ENCODE measurements around the gene ASIC3.
"Not testable (repeated sequence)": the region's sequence is repeated elsewhere in the genome, so short reads cannot be mapped to it uniquely, and the experiment has no call there.

Gene ASIC3

GRCh38 chr7:151013733-151014497 is 34.4 kb upstream of the ASIC3 start:
- DNase-seq (ENCODE audit: low read depth), result peak; percentile 46

GRCh38 chr7:151014950-151015349 is 33.4 kb upstream of the ASIC3 start:
- no peak for DNase-seq (ENCODE audit: low read depth)

- DNase-seq (ENCODE audit: low read depth), result no peak
Measured at GRCh38 chr7:151015967-151016366, 32.4 kb upstream of the ASIC3 start.

GRCh38 chr7:151016505-151016904 is 31.8 kb upstream of the ASIC3 start:
- no peak for DNase-seq (ENCODE audit: low read depth)

- no peak for DNase-seq (ENCODE audit: low read depth)
Measured at GRCh38 chr7:151016942-151017341, 31.4 kb upstream of the ASIC3 start.

GRCh38 chr7:151017370-151017952 is 30.9 kb upstream of the ASIC3 start:
- DNase-seq (ENCODE audit: low read depth), result no peak

GRCh38 chr7:151017953-151018420 is 30.3 kb upstream of the ASIC3 start:
- DNase-seq (ENCODE audit: low read depth), result no peak

GRCh38 chr7:151018421-151019129 is 29.8 kb upstream of the ASIC3 start:
- DNase-seq (ENCODE audit: low read depth), result no peak

- no peak for DNase-seq (ENCODE audit: low read depth)
Measured at GRCh38 chr7:151019130-151019447, 29.2 kb upstream of the ASIC3 start.

- no peak for DNase-seq (ENCODE audit: low read depth)
Measured at GRCh38 chr7:151020231-151020630, 28.1 kb upstream of the ASIC3 start.

GRCh38 chr7:151023232-151023631 is 25.1 kb upstream of the ASIC3 start:
- no peak for DNase-seq (ENCODE audit: low read depth)

GRCh38 chr7:151024435-151025056 is 23.8 kb upstream of the ASIC3 start, which contains the start of gene ATG9B:
Gene ATG9B, minus strand, starts transcription at chr7:151024494. Its CDS starts 71 bp downstream, at chr7:151024423.
- no peak for DNase-seq (ENCODE audit: low read depth)

GRCh38 chr7:151025924-151026671 is 22.2 kb upstream of the ASIC3 start:
- DNase-seq (ENCODE audit: low read depth), result no peak

GRCh38 chr7:151026771-151027727 is 21.3 kb upstream of the ASIC3 start:
- not testable (repeated sequence) for DNase-seq (ENCODE audit: low read depth)

- DNase-seq (ENCODE audit: low read depth), result not testable (repeated sequence)
Measured at GRCh38 chr7:151027728-151028130, 20.6 kb upstream of the ASIC3 start.

- peak; percentile 99 for DNase-seq (ENCODE audit: low read depth)
Measured at GRCh38 chr7:151028131-151028947, 20.0 kb upstream of the ASIC3 start, which contains the start of gene ABCB8. Gene ABCB8, plus strand, starts transcription at chr7:151028450. Its CDS starts 66 bp downstream, at chr7:151028516.

- no peak for DNase-seq (ENCODE audit: low read depth)
Measured at GRCh38 chr7:151028948-151029501, 19.3 kb upstream of the ASIC3 start.

- no peak for DNase-seq (ENCODE audit: low read depth)
Measured at GRCh38 chr7:151031011-151031410, 17.3 kb upstream of the ASIC3 start.
